SK-N-SH (cell line): ENCODE results near the gene PUS10. TPM values are rescaled to one million over a fixed set of nuclear protein-coding genes. Genes with fewer than 3 reads are reported as not detected.

ENCODE experiments used
- CTCF ChIA-PET: fragments of 300-600, 350-600 bp; formaldehyde crosslinking; extraction: SDS; loops from one replicate; lab custom pipeline; 2021; lab: Yijun Ruan, JAX
- POLR2A ChIA-PET: fragments of 350-600 bp; sonication (Branson Sonifier 250); formaldehyde crosslinking; extraction: SDS; loops from one replicate; lab custom pipeline; 2020; ENCODE audit warnings: antibody characterized with exemption, inconsistent platforms; lab: Yijun Ruan, JAX
- DNase-seq: peaks from one replicate; pipeline ENCODE4 v3.0.0; 2012
- H2AFZ ChIP-seq: fragments of 200-600 bp; sonication (generic); 2 replicates; pipeline ENCODE4 v1.8.1; 2016; ENCODE audit warnings: antibody characterized with exemption, mild to moderate bottlenecking, low read depth
- H3F3A ChIP-seq: fragments of 200-600 bp; sonication (generic); replicated peaks from 2 replicates; pipeline ENCODE3; 2016; ENCODE audit warnings: antibody characterized with exemption, mild to moderate bottlenecking; ENCODE audit not compliant: insufficient read depth
- H3K27ac ChIP-seq, 2 experiments: fragments of 200-500 bp in 1 of 2; fragments of 200-600 bp in 1 of 2; sonication (Bioruptor generic) in 1 of 2; sonication (generic), shearing (Covaris generic) in 1 of 2; 2 replicates each; pipeline versions ENCODE4 v1.5.1 to v1.6.1; 2014 to 2016; ENCODE audit warnings: low read depth in 2 of 2, inconsistent platforms in 1 of 2, low read length in 1 of 2, mild to moderate bottlenecking in 1 of 2, mixed read lengths in 1 of 2
- H3K27me3 ChIP-seq: fragments of 200-600 bp; sonication (generic), shearing (Covaris generic); 2 replicates; pipeline ENCODE4 v1.6.1; 2016; ENCODE audit warnings: mixed run types; ENCODE audit not compliant: insufficient read depth
- H3K36me3 ChIP-seq, 2 experiments: fragments of 200-500 bp in 1 of 2; fragments of 200-600 bp in 1 of 2; sonication (Bioruptor generic) in 1 of 2; sonication (generic) in 1 of 2; replicated peaks in 1 of 2; 2 replicates each; pipeline versions ENCODE3 to v1.5.1; 2014 to 2016; ENCODE audit warnings: low read length in 1 of 2, mild to moderate bottlenecking in 1 of 2; ENCODE audit not compliant: insufficient read depth in 2 of 2, control insufficient read depth in 1 of 2
- H3K4me1 ChIP-seq, 2 experiments: fragments of 200-500 bp in 1 of 2; fragments of 200-600 bp in 1 of 2; sonication (Bioruptor generic) in 1 of 2; sonication (generic), shearing (Covaris generic) in 1 of 2; 2 replicates each; pipeline versions ENCODE4 v1.5.1 to v1.6.1; 2014 to 2016; ENCODE audit warnings: low read depth in 1 of 2, low read length in 1 of 2, mixed run types in 1 of 2; ENCODE audit not compliant: insufficient read depth in 2 of 2, control insufficient read depth in 1 of 2
- H3K4me2 ChIP-seq: fragments of 200-600 bp; sonication (generic), shearing (Covaris generic); 2 replicates; pipeline ENCODE4 v1.6.1; 2017; ENCODE audit warnings: mixed run types
- H3K4me3 ChIP-seq, 2 experiments: fragments of 200-500 bp in 1 of 2; fragments of 200-600 bp in 1 of 2; sonication (Bioruptor generic) in 1 of 2; sonication (generic), shearing (Covaris generic) in 1 of 2; 2 replicates each; pipeline versions ENCODE4 v1.5.1 to v1.8.1; 2014 to 2016; ENCODE audit warnings: low read depth in 2 of 2, inconsistent platforms in 1 of 2, low read length in 1 of 2, mild to moderate bottlenecking in 1 of 2, mixed read lengths in 1 of 2, moderate library complexity in 1 of 2
- H3K79me2 ChIP-seq: fragments of 200-600 bp; sonication (generic); 2 replicates; pipeline ENCODE4 v1.8.1; 2017; ENCODE audit warnings: mild to moderate bottlenecking; ENCODE audit not compliant: insufficient read depth
- H3K9ac ChIP-seq: fragments of 200-600 bp; sonication (generic); 2 replicates; pipeline ENCODE4 v1.6.1; 2017; ENCODE audit warnings: mixed run types
- H3K9me2 ChIP-seq: fragments of 200-600 bp; sonication (generic); 2 replicates; pipeline ENCODE4 v1.6.1; 2017; ENCODE audit warnings: mixed run types
- H3K9me3 ChIP-seq: fragments of 200-600 bp; sonication (generic); 2 replicates; pipeline ENCODE4 v1.6.1; 2017; ENCODE audit warnings: mixed run types, mild to moderate bottlenecking, moderate library complexity
- H4K20me1 ChIP-seq: fragments of 200-600 bp; sonication (generic); 2 replicates; pipeline ENCODE4 v1.6.1; 2017; ENCODE audit warnings: mild to moderate bottlenecking, mixed run types; ENCODE audit not compliant: insufficient read depth
- CHD2 ChIP-seq: fragments of 150-350 bp; IDR thresholded peaks from 2 replicates; pipeline ENCODE4 v1.6.1; 2018; ENCODE audit warnings: low read length; ENCODE audit not compliant: partially characterized antibody
- ELF1 ChIP-seq: IDR thresholded peaks from 2 replicates; pipeline ENCODE4 v1.4.0; 2012
- EP300 ChIP-seq, 2 experiments: IDR thresholded peaks; 2 replicates each; pipeline versions ENCODE4 v1.4.0 to v1.6.1; 2012; ENCODE audit warnings: borderline replicate concordance in 1 of 2, low read depth in 1 of 2, low read length in 1 of 2
- EZH2phosphoT487 ChIP-seq: fragments of 200-600 bp; sonication (generic); IDR thresholded peaks from 2 replicates; pipeline ENCODE4 v1.6.1; 2017; ENCODE audit warnings: low read depth, mixed run types, mild to moderate bottlenecking, antibody characterized with exemption, moderate library complexity, borderline replicate concordance
- FOXJ3 ChIP-seq: sonication (generic); formaldehyde crosslinking; IDR thresholded peaks from 2 replicates; pipeline ENCODE4 v1.5.1; 2020; ENCODE audit warnings: mild to moderate bottlenecking, missing genetic modification reagents
- GABPA ChIP-seq: IDR thresholded peaks from 2 replicates; pipeline ENCODE4 v1.4.0; 2012; ENCODE audit warnings: low read depth, mild to moderate bottlenecking
- GATA2 ChIP-seq: sonication (generic); formaldehyde crosslinking; IDR thresholded peaks from 2 replicates; pipeline ENCODE4 v1.5.0; 2020; ENCODE audit warnings: mild to moderate bottlenecking, missing genetic modification reagents
- IRF3 ChIP-seq: fragments of 150-350 bp; IDR thresholded peaks from 2 replicates; pipeline ENCODE4 v1.6.1; 2016; ENCODE audit warnings: mild to moderate bottlenecking, low read depth, low read length
- NFIC ChIP-seq: IDR thresholded peaks from 2 replicates; pipeline ENCODE4 v1.4.0; 2012; ENCODE audit warnings: borderline replicate concordance
- NRF1 ChIP-seq: IDR thresholded peaks from 2 replicates; pipeline ENCODE4 v1.6.1; 2012; ENCODE audit warnings: low read depth, mild to moderate bottlenecking, low read length
- PBX3 ChIP-seq: IDR thresholded peaks from 2 replicates; pipeline ENCODE4; 2012
- RAD21 ChIP-seq: IDR thresholded peaks from 2 replicates; pipeline ENCODE4 v1.6.1; 2012; ENCODE audit warnings: mild to moderate bottlenecking, low read length
- RXRA ChIP-seq: IDR thresholded peaks from 2 replicates; pipeline ENCODE4 v1.4.0; 2012; ENCODE audit warnings: low read depth, mild to moderate bottlenecking, borderline replicate concordance
- SIN3A ChIP-seq: IDR thresholded peaks from 2 replicates; pipeline ENCODE4 v1.6.1; 2012; ENCODE audit warnings: low read depth, mild to moderate bottlenecking, low read length, moderate library complexity, borderline replicate concordance
- SMC3 ChIP-seq: IDR thresholded peaks from 2 replicates; pipeline ENCODE4 v1.6.1; 2012; ENCODE audit warnings: low read depth, low read length, improper control_type of control experiment
- TAF1 ChIP-seq: IDR thresholded peaks from 2 replicates; pipeline ENCODE4 v1.6.1; 2012; ENCODE audit warnings: low read depth, mild to moderate bottlenecking, low read length, moderate library complexity, borderline replicate concordance
- TCF12 ChIP-seq: IDR thresholded peaks from 2 replicates; pipeline ENCODE4 v1.4.0; 2012
- USF1 ChIP-seq: IDR thresholded peaks from 2 replicates; pipeline ENCODE4 v1.4.0; 2012; ENCODE audit warnings: low read depth, borderline replicate concordance
- YY1 ChIP-seq: IDR thresholded peaks from 2 replicates; pipeline ENCODE4 v1.4.0; 2012; ENCODE audit warnings: low read depth, mild to moderate bottlenecking
- ZBTB33 ChIP-seq: IDR thresholded peaks from 2 replicates; pipeline ENCODE4 v1.4.0; 2012; ENCODE audit warnings: low read depth, borderline replicate concordance
- WGBS: methylation state at CpG from one replicate; pipeline ENCODE4 v1.1.6; 2017; ENCODE audit warnings: low lambda C conversion rate; 5-methylcytosine and 5-hydroxymethylcytosine counted together
- polyA plus RNA-seq, 3 experiments: library from polyadenylated mRNA; depleted of rRNA; stranded (reverse); fragments of >200 nt; gene quantifications; 2 replicates each; pipeline ENCODE4 v1.2.3, GENCODE V29; 2012

Gene PUS10
- polyA plus RNA-seq, 1 of the 3 experiments (the other 2 are of a cell fraction), result 2.8 TPM

- H3K4me2 ChIP-seq, result peak overlapping the region; percentile 79
- WGBS, result 1% methylated on average over 16 of the region's 16 CpGs
- H3K27ac ChIP-seq, result peak overlapping the region; percentile 79 to 95; a peak in 3 of 4 replicates
- H3K27me3 ChIP-seq, result no peaks in the 10 kb centered on the region
- ChIA-PET CTCF (interaction anchor here (0.9 to 1.7 kb wide), 3 partner anchors 17 to 18 kb away, joined by 3 to 7 read pairs (median 3); no protein-coding TSS in a partner anchor), POLR2A (no interaction called here)
- peaks cover 2 to 8% of the 10 kb centered on the region in 2 experiments for H3K36me3 ChIP-seq
- DNase-seq, result peak; percentile 10
- H3K4me1 ChIP-seq, result peaks cover 4 to 6% of the 10 kb centered on the region in 2 experiments; a peak in 2 of 4 replicates
- H3F3A ChIP-seq, result peaks cover 19% of the 10 kb centered on the region
- peak overlapping the region; percentile 81 for H3K9ac ChIP-seq
- peaks cover 4% of the 10 kb centered on the region; the same call in 1 of the 2 replicates for H4K20me1 ChIP-seq
- peaks cover 59% of the 10 kb centered on the region for H3K79me2 ChIP-seq
- H3K9me3 ChIP-seq, result no peaks in the 10 kb centered on the region
- TF ChIP-seq IRF3 (no peak), PBX3 (no peak), TAF1 (no peak), SIN3A (no peak; the same call in 1 of the 2 replicates), YY1 (no peak), ELF1 (no peak), GATA2 (CRISPR knock-in tag) (no peak), RXRA (no peak), NFIC (no peak), GABPA (no peak), SMC3 (no peak), NRF1 (no peak), EP300 (IDR thresholded peaks at IDR 0.05; ENCODE audit: borderline replicate concordance in 1 of 2, low read depth in 1 of 2, low read length in 1 of 2) (no peak), FOXJ3 (no peak), RAD21 (no peak), EZH2phosphoT487 (no peak), USF1 (no peak), ZBTB33 (no peak), TCF12 (no peak), CHD2 (no peak)
- peak overlapping the region; percentile 93 to 95 for H3K4me3 ChIP-seq
- H2AFZ ChIP-seq, result peak overlapping the region; percentile 96
- H3K9me2 ChIP-seq, result no peaks in the 10 kb centered on the region
These were observed 1.6 kb downstream of the PUS10 start for GRCh38 chr2:61016392-61017002.
